ENCODE data around the gene RASSF8. TPM values are rescaled to one million over a fixed set of nuclear protein-coding genes. Genes with fewer than 3 reads are reported as not detected.

Gene RASSF8
- total and polyA plus RNA-seq, 2 of the 8 experiments (the other 6 are each of a cell fraction or from before 2014, with no cell fraction given): 6.4 to 46.7 TPM

GRCh38 chr12:26097046-26097878 is 138.8 kb downstream of the RASSF8 start:
- no peaks in the 10 kb centered on the region for H3K9me3 ChIP-seq (ENCODE audit: insufficient read depth in 2 of 2, low read depth in 1 of 2, low read length in 1 of 2)
- no peak overlapping the region for H2BK5ac ChIP-seq (ENCODE audit: low read depth, low read length)
- no peak overlapping the region for H4K91ac ChIP-seq (replicated peaks; ENCODE audit: insufficient read length, low read length)
- no peak overlapping the region for H2BK120ac ChIP-seq (replicated peaks; ENCODE audit: low read depth, low read length)
- CTCF ChIA-PET (ENCODE audit: partially characterized antibody): interaction anchor here (0.5 to 1.5 kb wide), 19 partner anchors 8 to 260 kb away, joined by 3 to 7 read pairs (median 3); partner anchors contain the start of gene BHLHE41
- no peaks in the 10 kb centered on the region for H3K23me2 ChIP-seq (ENCODE audit: low read depth, low read length)
- no peak overlapping the region for H3K56ac ChIP-seq (replicated peaks; ENCODE audit: insufficient read length, low read depth, low read length)
- H3K4me3 ChIP-seq (ENCODE audit: extremely low read depth in 1 of 4, insufficient read depth in 2 of 4, low read depth in 3 of 4, low read length in 4 of 4): no peak overlapping the region
- no peak overlapping the region for H3K18ac ChIP-seq (ENCODE audit: extremely low read depth, low read length)
- H2BK12ac ChIP-seq (ENCODE audit: low read depth, low read length): no peak overlapping the region
- H3K79me1 ChIP-seq (ENCODE audit: low read depth, low read length): no peaks in the 10 kb centered on the region
- H3K4ac ChIP-seq (replicated peaks; ENCODE audit: insufficient read length, low read depth, low read length): no peak overlapping the region
- H3K23ac ChIP-seq (ENCODE audit: insufficient read length): no peak overlapping the region
- H4K8ac ChIP-seq (ENCODE audit: extremely low read depth, insufficient read depth, low read length): no peak overlapping the region
- no peak overlapping the region for H3K4me2 ChIP-seq (ENCODE audit: insufficient read depth in 1 of 2, low read depth in 2 of 2, low read length in 2 of 2)
- WGBS, 2 experiments (ENCODE audit: extremely low coverage in 1 of 2, insufficient coverage in 1 of 2, insufficient read length in 1 of 2, insufficient replicate concordance in 2 of 2, low coverage in 1 of 2, low lambda C conversion rate in 2 of 2, missing lambda C conversion rate in 1 of 2): 16% methylated on average over 6 of the region's 6 CpGs; no CpG with 5 or more reads in 1 of the 2 experiments
- no peak overlapping the region for H4K5ac ChIP-seq (ENCODE audit: insufficient read length, low read depth, low read length)
- peak in 1 of 2 experiments; percentile 68 for DNase-seq (ENCODE audit: low read depth in 1 of 2, low spot score in 2 of 2)
- no peak overlapping the region for H2AFZ ChIP-seq (ENCODE audit: low read length)
- H2BK20ac ChIP-seq (ENCODE audit: low read length): no peak overlapping the region
- FAIRE-seq: peak; percentile 66
- H3K27ac ChIP-seq (ENCODE audit: low read depth, low read length): no peak overlapping the region
- H3K4me1 ChIP-seq (replicated peaks in 1 of 4; ENCODE audit: control insufficient read depth in 3 of 4, insufficient read depth in 4 of 4, low read length in 3 of 4): no peaks in the 10 kb centered on the region
- no peak overlapping the region for H2BK15ac ChIP-seq (ENCODE audit: low read length)
- H3K36me3 ChIP-seq (ENCODE audit: control insufficient read depth in 2 of 4, insufficient read depth in 4 of 4, low read length in 3 of 4): no peaks in the 10 kb centered on the region
- H2AK5ac ChIP-seq (ENCODE audit: low read depth, low read length): no peak overlapping the region
- H4K20me1 ChIP-seq (replicated peaks in 1 of 2; ENCODE audit: control insufficient read depth in 1 of 2, insufficient read depth in 2 of 2, low read length in 2 of 2): no peaks in the 10 kb centered on the region
- no peak overlapping the region for H3K14ac ChIP-seq (ENCODE audit: insufficient read length)
- H3K9ac ChIP-seq (replicated peaks in 1 of 4; ENCODE audit: extremely low read depth in 1 of 4, low read depth in 3 of 4, low read length in 3 of 4): no peak overlapping the region
- no peaks in the 10 kb centered on the region for H3K79me2 ChIP-seq (ENCODE audit: control insufficient read depth in 1 of 2, insufficient read depth in 2 of 2, low read length in 2 of 2)
- POLR2A ChIA-PET (ENCODE audit: partially characterized antibody): no interaction called here
- no peaks in the 10 kb centered on the region for H3K27me3 ChIP-seq (replicated peaks in 1 of 4; ENCODE audit: control insufficient read depth in 3 of 4, extremely low read depth in 1 of 4, insufficient read depth in 3 of 4, low read length in 3 of 4)
- TF ChIP-seq MAFK (IDR thresholded peaks at IDR 0.05; ENCODE audit: low read depth, low read length): peak; percentile 68
- TF ChIP-seq CTCF (IDR thresholded peaks at IDR 0.05; ENCODE audit: control extremely low read depth in 1 of 3, insufficient read depth in 1 of 3, low read depth in 1 of 3, low read length in 3 of 3): peak; percentile 65 to 86 (median 84)
- no peak for TF ChIP-seq CHD1 (IDR thresholded peaks at IDR 0.05; ENCODE audit: low read depth, low read length)
- TF ChIP-seq BACH1 (IDR thresholded peaks at IDR 0.05; ENCODE audit: low read length): peak; percentile 37; the same call in 1 of the 2 replicates
- peak; percentile 95 for TF ChIP-seq RAD21 (IDR thresholded peaks at IDR 0.05 in 1 of 2, conservative IDR thresholded peaks at IDR 0.05 in 1 of 2; ENCODE audit: low read depth in 2 of 2, low read length in 2 of 2)
- no peak for TF ChIP-seq POU5F1 (IDR thresholded peaks at IDR 0.05; ENCODE audit: low read depth, low read length)
- TF ChIP-seq PHF8 (conservative IDR thresholded peaks at IDR 0.05; ENCODE audit: low read depth, low read length): no peak
- no peak for TF ChIP-seq GTF2F1 (IDR thresholded peaks at IDR 0.05; ENCODE audit: borderline replicate concordance, low read depth, low read length)
- no peak for TF ChIP-seq EP300 (IDR thresholded peaks at IDR 0.05; ENCODE audit: borderline replicate concordance in 1 of 2, low read depth in 2 of 2, low read length in 2 of 2)
